GM12878 (cell line): Measurements from ENCODE around the gene KCND2. TPM values are rescaled to one million over a fixed set of nuclear protein-coding genes. Genes with fewer than 3 reads are reported as not detected.

Experiments used
- ATAC-seq: fragments of 200-7000 bp; cut with Tn5 transposase; 3 replicates; pipeline ENCODE4 v1.9.1; 2020; ENCODE audit warnings: mild to moderate bottlenecking, moderate library complexity
- BruUV-seq: library from RNA; stranded (reverse); fragments of 400-500 nt; replicated peaks from 2 replicates; lab custom pipeline; 2021; lab: Mats Ljungman, UMichigan
- CTCF ChIA-PET: fragments of 300-600 bp; sonication (Branson Sonifier 250); formaldehyde crosslinking; extraction: SDS; loops from one replicate; lab custom pipeline; 2021; ENCODE audit warnings: inconsistent platforms; lab: Yijun Ruan, JAX
- POLR2A ChIA-PET: fragments of 350-600 bp; formaldehyde crosslinking; extraction: SDS; loops from one replicate; lab custom pipeline; 2021; ENCODE audit warnings: inconsistent platforms; lab: Charles Lee
- RAD21 ChIA-PET: fragments of 300-600 bp; sonication (Branson Sonifier 250); formaldehyde crosslinking; loops from one replicate; lab custom pipeline; 2023; ENCODE audit warnings: antibody characterized with exemption; ENCODE audit not compliant: unreplicated experiment; lab: Charles Lee
- SMC1A ChIA-PET: fragments of 300-600 bp; sonication (Branson Sonifier 250); formaldehyde crosslinking; loops from one replicate; lab custom pipeline; 2023; ENCODE audit not compliant: unreplicated experiment, uncharacterized antibody; lab: Charles Lee
- DNase-seq: peaks from one replicate; pipeline ENCODE4 v3.0.0-alpha.2; 2011; ENCODE audit warnings: low read depth, low spot score
- FAIRE-seq: peaks from 3 replicates; lab custom pipeline; 2011; peaks lifted over from hg19 to GRCh38; lab: Jason Lieb, UNC
- H2AFZ ChIP-seq: 2 replicates; pipeline ENCODE4 v1.6.0; 2011; ENCODE audit warnings: low read depth, low read length, control low read depth; ENCODE audit not compliant: control insufficient read depth
- H3K27ac ChIP-seq: 2 replicates; pipeline ENCODE4 v1.5.1; 2011; ENCODE audit warnings: control low read depth; ENCODE audit not compliant: control insufficient read depth, insufficient read depth
- H3K27me3 ChIP-seq, 2 experiments: replicated peaks in 1 of 2; 2 replicates each; pipeline versions ENCODE4 v1.6.0 to v1.6.1; 2011; ENCODE audit warnings: low read length in 1 of 2; ENCODE audit not compliant: control insufficient read depth in 2 of 2, insufficient read depth in 2 of 2
- H3K36me3 ChIP-seq, 2 experiments: 2 replicates each; pipeline ENCODE4 v1.5.1; 2011; ENCODE audit warnings: low read length in 1 of 2; ENCODE audit not compliant: control insufficient read depth in 2 of 2, insufficient read depth in 2 of 2
- H3K4me1 ChIP-seq: 2 replicates; pipeline ENCODE4 v1.6.1; 2011; ENCODE audit warnings: mild to moderate bottlenecking, low read length, moderate library complexity, mixed read lengths; ENCODE audit not compliant: control insufficient read depth, insufficient read depth
- H3K4me2 ChIP-seq: 2 replicates; pipeline ENCODE4 v1.6.0; 2011; ENCODE audit warnings: control low read depth; ENCODE audit not compliant: control insufficient read depth, insufficient read depth
- H3K4me3 ChIP-seq: fragments of 200-600 bp; sonication (generic); 2 replicates; pipeline ENCODE4 v1.5.1; 2016
- H3K79me2 ChIP-seq: 2 replicates; pipeline ENCODE4 v1.6.0; 2011; ENCODE audit warnings: low read length; ENCODE audit not compliant: control insufficient read depth, insufficient read depth
- H3K9ac ChIP-seq: 2 replicates; pipeline ENCODE4 v1.8.0; 2011; ENCODE audit warnings: low read length, control low read depth, mixed read lengths; ENCODE audit not compliant: control insufficient read depth, insufficient read depth
- H3K9me3 ChIP-seq: replicated peaks from 3 replicates; pipeline ENCODE4 v1.5.1; 2011; ENCODE audit warnings: mild to moderate bottlenecking, low read length; ENCODE audit not compliant: control insufficient read depth, insufficient read depth
- H4K20me1 ChIP-seq: 2 replicates; pipeline ENCODE4 v1.6.0; 2011; ENCODE audit not compliant: control insufficient read depth, insufficient read depth
- IKZF1 ChIP-seq: fragments of 450-650 bp; conservative IDR thresholded peaks from 2 replicates; pipeline ENCODE4 v1.6.1; 2017; ENCODE audit warnings: antibody characterized with exemption, mild to moderate bottlenecking
- POU2F2 ChIP-seq: IDR thresholded peaks from 3 replicates; pipeline ENCODE4 v1.6.1; 2011; ENCODE audit warnings: low read depth, mild to moderate bottlenecking, low read length, borderline replicate concordance
- WGBS: methylation state at CpG from one replicate; pipeline ENCODE4 v1.1.6; 2016; ENCODE audit warnings: low lambda C conversion rate; ENCODE audit not compliant: insufficient replicate concordance, insufficient coverage; ENCODE audit errors: missing lambda C conversion rate; 5-methylcytosine and 5-hydroxymethylcytosine counted together
- in situ Hi-C: fragments of 300-500 bp; cut with MboI; formaldehyde crosslinking; loops from 9 replicates; pipeline ENCODE4 v1.14.3; 2018; ENCODE audit warnings: mixed read lengths
- intact Hi-C: fragments of 100-400 bp; cut with micrococcal nuclease; formaldehyde crosslinking; loops from one replicate; pipeline ENCODE4 v1.14.2; 2022; ENCODE audit not compliant: unreplicated experiment
- polyA plus RNA-seq, 11 experiments: library from polyadenylated mRNA; depleted of rRNA in 4 of 11; unstranded in 6 of 11; stranded (reverse) in 5 of 11; fragments of >200 nt; fragmentation: Nextera tagmentation in 4 of 11; fragmentation: Illumina TruSeq in 1 of 11; extraction: Ambion mirVana in 4 of 11; extraction: Trizol in 1 of 11; gene quantifications; 1 replicate in 1 of 11; 2 replicates in 10 of 11; pipeline versions ENCODE4 v1.2.1 to v1.2.3, GENCODE V29; 2011 to 2016; ENCODE audit warnings: inconsistent platforms in 2 of 11, missing spikeins in 2 of 11, low read depth in 1 of 11
- total RNA-seq, 4 experiments: library from RNA; depleted of rRNA in 3 of 4; stranded (reverse); fragments of >200 nt in 3 of 4; fragmentation: Illumina TruSeq in 1 of 4; extraction: Trizol in 1 of 4; gene quantifications; 2 replicates each; pipeline versions ENCODE4 v1.2.1 to v1.2.3, GENCODE V29; 2013 to 2021
- TF ChIP-seq, protein P1 (sequence below): fragments of 450-650 bp; formaldehyde crosslinking; IDR thresholded peaks from 2 replicates; pipeline ENCODE4 v1.4.0; 2022; ENCODE audit warnings: mild to moderate bottlenecking, moderate library complexity
- TF ChIP-seq, protein P2 (sequence below): IDR thresholded peaks from 2 replicates; pipeline ENCODE4 v1.6.1; 2011; ENCODE audit warnings: low read depth, mild to moderate bottlenecking, low read length, moderate library complexity, borderline replicate concordance; ENCODE audit errors: extremely low read depth
- TF ChIP-seq, protein P3 (sequence below): fragments of 450-650 bp; IDR thresholded peaks from 2 replicates; pipeline ENCODE4 v1.6.1; 2018; ENCODE audit warnings: borderline replicate concordance, mild to moderate bottlenecking; ENCODE audit not compliant: partially characterized antibody
- TF ChIP-seq, protein P4 (sequence below): fragments of 450-650 bp; IDR thresholded peaks from 2 replicates; pipeline ENCODE4 v1.6.1; 2017; ENCODE audit warnings: mild to moderate bottlenecking, moderate library complexity

The KCND2 gene
- total and polyA plus RNA-seq, 10 of the 15 experiments (the other 5 are each of a cell fraction or from before 2014, with no cell fraction given) = 3.6 to 22.3 (median 6.3) TPM

- Histone ChIP-seq H3K36me3 (no peaks in the 10 kb centered on the region), H3K9ac (no peak overlapping the region), H3K4me2 (no peak overlapping the region), H3K4me3 (no peak overlapping the region), H3K4me1 (no peaks in the 10 kb centered on the region), H2AFZ (no peak overlapping the region), H3K27me3 (no peaks in the 10 kb centered on the region), H3K9me3 (no peaks in the 10 kb centered on the region), H3K79me2 (no peaks in the 10 kb centered on the region), H4K20me1 (no peaks in the 10 kb centered on the region), H3K27ac (no peak overlapping the region)
- TF ChIP-seq IKZF1 (no peak), POU2F2 (no peak)
- TF ChIP-seq, protein P1, sequence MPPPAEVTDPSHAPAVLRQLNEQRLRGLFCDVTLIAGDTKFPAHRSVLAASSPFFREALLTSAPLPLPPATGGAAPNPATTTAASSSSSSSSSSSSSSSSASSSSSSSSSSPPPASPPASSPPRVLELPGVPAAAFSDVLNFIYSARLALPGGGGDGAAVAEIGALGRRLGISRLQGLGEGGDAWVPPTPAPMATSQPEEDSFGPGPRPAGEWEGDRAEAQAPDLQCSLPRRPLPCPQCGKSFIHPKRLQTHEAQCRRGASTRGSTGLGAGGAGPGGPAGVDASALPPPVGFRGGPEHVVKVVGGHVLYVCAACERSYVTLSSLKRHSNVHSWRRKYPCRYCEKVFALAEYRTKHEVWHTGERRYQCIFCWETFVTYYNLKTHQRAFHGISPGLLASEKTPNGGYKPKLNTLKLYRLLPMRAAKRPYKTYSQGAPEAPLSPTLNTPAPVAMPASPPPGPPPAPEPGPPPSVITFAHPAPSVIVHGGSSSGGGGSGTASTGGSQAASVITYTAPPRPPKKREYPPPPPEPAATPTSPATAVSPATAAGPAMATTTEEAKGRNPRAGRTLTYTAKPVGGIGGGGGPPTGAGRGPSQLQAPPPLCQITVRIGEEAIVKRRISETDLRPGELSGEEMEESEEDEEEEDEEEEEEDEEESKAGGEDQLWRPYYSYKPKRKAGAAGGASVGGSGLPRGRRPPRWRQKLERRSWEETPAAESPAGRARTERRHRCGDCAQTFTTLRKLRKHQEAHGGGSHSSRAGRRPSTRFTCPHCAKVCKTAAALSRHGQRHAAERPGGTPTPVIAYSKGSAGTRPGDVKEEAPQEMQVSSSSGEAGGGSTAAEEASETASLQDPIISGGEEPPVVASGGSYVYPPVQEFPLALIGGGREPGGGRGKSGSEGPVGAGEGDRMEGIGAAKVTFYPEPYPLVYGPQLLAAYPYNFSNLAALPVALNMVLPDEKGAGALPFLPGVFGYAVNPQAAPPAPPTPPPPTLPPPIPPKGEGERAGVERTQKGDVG (CRISPR knock-in tag) = no peak
- TF ChIP-seq, protein P2, sequence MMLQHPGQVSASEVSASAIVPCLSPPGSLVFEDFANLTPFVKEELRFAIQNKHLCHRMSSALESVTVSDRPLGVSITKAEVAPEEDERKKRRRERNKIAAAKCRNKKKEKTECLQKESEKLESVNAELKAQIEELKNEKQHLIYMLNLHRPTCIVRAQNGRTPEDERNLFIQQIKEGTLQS = no peak
- TF ChIP-seq, protein P3, sequence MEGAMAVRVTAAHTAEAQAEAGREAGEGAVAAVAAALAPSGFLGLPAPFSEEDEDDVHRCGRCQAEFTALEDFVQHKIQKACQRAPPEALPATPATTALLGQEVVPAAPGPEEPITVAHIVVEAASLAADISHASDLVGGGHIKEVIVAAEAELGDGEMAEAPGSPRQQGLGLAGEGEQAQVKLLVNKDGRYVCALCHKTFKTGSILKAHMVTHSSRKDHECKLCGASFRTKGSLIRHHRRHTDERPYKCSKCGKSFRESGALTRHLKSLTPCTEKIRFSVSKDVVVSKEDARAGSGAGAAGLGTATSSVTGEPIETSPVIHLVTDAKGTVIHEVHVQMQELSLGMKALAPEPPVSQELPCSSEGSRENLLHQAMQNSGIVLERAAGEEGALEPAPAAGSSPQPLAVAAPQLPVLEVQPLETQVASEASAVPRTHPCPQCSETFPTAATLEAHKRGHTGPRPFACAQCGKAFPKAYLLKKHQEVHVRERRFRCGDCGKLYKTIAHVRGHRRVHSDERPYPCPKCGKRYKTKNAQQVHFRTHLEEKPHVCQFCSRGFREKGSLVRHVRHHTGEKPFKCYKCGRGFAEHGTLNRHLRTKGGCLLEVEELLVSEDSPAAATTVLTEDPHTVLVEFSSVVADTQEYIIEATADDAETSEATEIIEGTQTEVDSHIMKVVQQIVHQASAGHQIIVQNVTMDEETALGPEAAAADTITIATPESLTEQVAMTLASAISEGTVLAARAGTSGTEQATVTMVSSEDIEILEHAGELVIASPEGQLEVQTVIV = no peak
- TF ChIP-seq, protein P4, sequence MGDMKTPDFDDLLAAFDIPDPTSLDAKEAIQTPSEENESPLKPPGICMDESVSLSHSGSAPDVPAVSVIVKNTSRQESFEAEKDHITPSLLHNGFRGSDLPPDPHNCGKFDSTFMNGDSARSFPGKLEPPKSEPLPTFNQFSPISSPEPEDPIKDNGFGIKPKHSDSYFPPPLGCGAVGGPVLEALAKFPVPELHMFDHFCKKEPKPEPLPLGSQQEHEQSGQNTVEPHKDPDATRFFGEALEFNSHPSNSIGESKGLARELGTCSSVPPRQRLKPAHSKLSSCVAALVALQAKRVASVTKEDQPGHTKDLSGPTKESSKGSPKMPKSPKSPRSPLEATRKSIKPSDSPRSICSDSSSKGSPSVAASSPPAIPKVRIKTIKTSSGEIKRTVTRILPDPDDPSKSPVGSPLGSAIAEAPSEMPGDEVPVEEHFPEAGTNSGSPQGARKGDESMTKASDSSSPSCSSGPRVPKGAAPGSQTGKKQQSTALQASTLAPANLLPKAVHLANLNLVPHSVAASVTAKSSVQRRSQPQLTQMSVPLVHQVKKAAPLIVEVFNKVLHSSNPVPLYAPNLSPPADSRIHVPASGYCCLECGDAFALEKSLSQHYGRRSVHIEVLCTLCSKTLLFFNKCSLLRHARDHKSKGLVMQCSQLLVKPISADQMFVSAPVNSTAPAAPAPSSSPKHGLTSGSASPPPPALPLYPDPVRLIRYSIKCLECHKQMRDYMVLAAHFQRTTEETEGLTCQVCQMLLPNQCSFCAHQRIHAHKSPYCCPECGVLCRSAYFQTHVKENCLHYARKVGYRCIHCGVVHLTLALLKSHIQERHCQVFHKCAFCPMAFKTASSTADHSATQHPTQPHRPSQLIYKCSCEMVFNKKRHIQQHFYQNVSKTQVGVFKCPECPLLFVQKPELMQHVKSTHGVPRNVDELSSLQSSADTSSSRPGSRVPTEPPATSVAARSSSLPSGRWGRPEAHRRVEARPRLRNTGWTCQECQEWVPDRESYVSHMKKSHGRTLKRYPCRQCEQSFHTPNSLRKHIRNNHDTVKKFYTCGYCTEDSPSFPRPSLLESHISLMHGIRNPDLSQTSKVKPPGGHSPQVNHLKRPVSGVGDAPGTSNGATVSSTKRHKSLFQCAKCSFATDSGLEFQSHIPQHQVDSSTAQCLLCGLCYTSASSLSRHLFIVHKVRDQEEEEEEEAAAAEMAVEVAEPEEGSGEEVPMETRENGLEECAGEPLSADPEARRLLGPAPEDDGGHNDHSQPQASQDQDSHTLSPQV = no peak
- ChIA-PET CTCF (interaction anchor here (0.7 kb wide), 1 partner anchor 22 kb away, joined by 3 read pairs; no protein-coding TSS in a partner anchor), SMC1A (interaction anchor here (1.2 kb wide), 2 partner anchors 14 to 22 kb away, joined by 3 to 4 read pairs; no protein-coding TSS in a partner anchor), POLR2A (no interaction called here), RAD21 (no interaction called here)
- no peak for FAIRE-seq
- ATAC-seq = no peak
- intact Hi-C loops = no loop called here
- in situ Hi-C loops = no loop called here
- no peak for DNase-seq
- no TSS peak for BruUV-seq
- 36% methylated on average over 4 of the region's 4 CpGs for WGBS
Observed at GRCh38 chr7:120717166-120717565, 444.2 kb downstream of the KCND2 start.
